Ovary (tissue), 9 donors: ENCODE results near the gene CDHR1. TPM values are rescaled to one million over a fixed set of nuclear protein-coding genes. Genes with fewer than 3 reads are reported as not detected.

Source experiments
- DNase-seq, 5 donors: peaks; one replicate each; pipeline ENCODE4 v3.0.0-alpha.2; 2019 to 2020
- H3K27ac ChIP-seq, 2 donors: fragments of 200-600 bp; one replicate each; pipeline versions ENCODE4 v1.5.1 to v1.8.0; 2019 to 2022
- H3K27me3 ChIP-seq: fragments of 200-600 bp; one replicate; pipeline ENCODE4 v1.8.0; 2022
- H3K36me3 ChIP-seq: fragments of 200-600 bp; sonication (generic); one replicate; pipeline ENCODE4 v1.5.1; 2019
- H3K4me1 ChIP-seq: one replicate; pipeline ENCODE4 v1.8.1; 2013; ENCODE audit warnings: mild to moderate bottlenecking, moderate library complexity; ENCODE audit not compliant: insufficient read depth
- H3K4me3 ChIP-seq: fragments of 200-600 bp; sonication (generic); one replicate; pipeline ENCODE4 v1.5.1; 2017
- H3K9me3 ChIP-seq, 2 donors: fragments of 200-600 bp in 1 of 2; sonication (generic) in 1 of 2; one replicate each; pipeline versions ENCODE4 v1.5.1 to v1.8.1; 2013 to 2019; ENCODE audit warnings: mild to moderate bottlenecking in 1 of 2, moderate library complexity in 1 of 2
- CTCF ChIP-seq, 3 donors: fragments of 450-650 bp in 2 of 3; fragments of 200-600 bp in 1 of 3; IDR thresholded peaks; one replicate each; pipeline versions ENCODE4 v1.5.1 to v1.8.0; 2016 to 2022; ENCODE audit warnings: antibody characterized with exemption in 3 of 3, mild to moderate bottlenecking in 1 of 3
- EP300 ChIP-seq: sonication (generic); formaldehyde crosslinking; IDR thresholded peaks from one replicate; pipeline ENCODE4 v1.6.1; 2017; ENCODE audit warnings: antibody characterized with exemption
- POLR2A ChIP-seq: fragments of 450-650 bp; IDR thresholded peaks from one replicate; pipeline ENCODE4 v1.6.1; 2017; ENCODE audit warnings: antibody characterized with exemption, mild to moderate bottlenecking, moderate library complexity
- WGBS, 3 donors: extraction: QIAGEN DNeasy Blood & Tissue Kit in 1 of 3; methylation state at CpG; one replicate each; pipeline versions ENCODE4 v1.1.5 to v1.1.7; 2013 to 2017; 5-methylcytosine and 5-hydroxymethylcytosine counted together
- intact Hi-C, 4 donors: fragments of 100-400 bp; cut with DNase I; formaldehyde crosslinking; loops; one replicate each; pipeline versions ENCODE4 v1.11.0 to v1.15.1; 2022 to 2023
- polyA plus RNA-seq, 2 donors: library from polyadenylated mRNA; stranded (reverse); fragments of 200-250 nt in 1 of 2; fragments of 350-450 nt in 1 of 2; fragmentation: Illumina TruSeq in 1 of 2; extraction: RNeasy Lipid Tissue Mini Kit (QIAGEN cat#74804) in 1 of 2; gene quantifications; one replicate each; pipeline ENCODE4 v1.2.3, GENCODE V29; 2013 to 2014
- total RNA-seq, 7 donors: library from RNA; depleted of rRNA in 2 of 7; stranded (reverse); fragments of >200 nt in 2 of 7; fragmentation: NEBNext Ultra II Directional in 3 of 7; extraction: Animal tissue kit (Norgen Biotek cat#: 25700) in 3 of 7; gene quantifications; one replicate each; pipeline versions ENCODE4 v1.1.0 to v1.2.4, GENCODE V29; 2016 to 2023
- donor health status: DM: no; HTN: no; CAD: no; lungs with moderate emphysema.
- donor health status: DM: no; HTN: no; CAD: no.
- donor health status: Bipolar disorder and iron deficiency.
- donor health status: DM: yes; HTN: yes; CAD: no.
- donor health status: DM: no; HTN: no; CAD: no.
- donor health status: DM: yes; HTN: yes; CAD: no.

CDHR1 gene
- total and polyA plus RNA-seq, 9 donors = 0.08 to 2.2 (median 0.69) TPM

GRCh38 chr10:84173501-84173929, 20.8 kb upstream of the CDHR1 start, which contains the start of gene GPR15LG:
Gene GPR15LG (plus strand): TSS chr10:84173801. CDS start chr10:84173852, 51 bp downstream.
- no peaks in the 10 kb centered on the region for H3K27me3 ChIP-seq
- H3K9me3 ChIP-seq = no peaks in the 10 kb centered on the region
- no peak within 1 kb of the TSS for H3K4me3 ChIP-seq
- H3K4me1 ChIP-seq = no peaks in the 10 kb centered on the region
- H3K27ac ChIP-seq = no peak within 1 kb of the TSS
- intact Hi-C loops = no loop called here
- no peak for TF ChIP-seq EP300
- no peak for TF ChIP-seq CTCF (IDR thresholded peaks at IDR 0.05)
- H3K36me3 ChIP-seq = no peaks in the 10 kb centered on the region
- 64 to 74% (median 70%) methylated on average over 2 of the region's 2 CpGs for WGBS, 3 donors
- DNase-seq = no peak

- TF ChIP-seq EP300 (no peak), CTCF (IDR thresholded peaks at IDR 0.05) (no peak), POLR2A (no peak)
- intact Hi-C loops = no loop called here
- WGBS, 3 donors = 81 to 90% (median 83%) methylated on average over 6 of the region's 6 CpGs
- Histone ChIP-seq H3K9me3 (no peaks in the 10 kb centered on the region), H3K4me3 (no peak overlapping the region), H3K27me3 (no peaks in the 10 kb centered on the region), H3K4me1 (no peaks in the 10 kb centered on the region), H3K27ac (no peak overlapping the region), H3K36me3 (no peaks in the 10 kb centered on the region)
- no peak for DNase-seq
Observed at GRCh38 chr10:84175436-84175835, 18.9 kb upstream of the CDHR1 start.

- intact Hi-C loops = no loop called here
- WGBS, 3 donors = 75 to 81% (median 77%) methylated on average over 4 of the region's 4 CpGs
- DNase-seq = no peak
Observed at GRCh38 chr10:84176351-84176750, 18.0 kb upstream of the CDHR1 start.

GRCh38 chr10:84176836-84177474, 17.4 kb upstream of the CDHR1 start:
- Histone ChIP-seq H3K36me3 (no peaks in the 10 kb centered on the region), H3K27me3 (no peaks in the 10 kb centered on the region), H3K27ac (no peak overlapping the region), H3K9me3 (no peaks in the 10 kb centered on the region), H3K4me1 (no peaks in the 10 kb centered on the region), H3K4me3 (no peak overlapping the region)
- TF ChIP-seq CTCF (IDR thresholded peaks at IDR 0.05) (no peak), EP300 (no peak), POLR2A (no peak)
- intact Hi-C loops = no loop called here
- DNase-seq = no peak
- WGBS, 3 donors = 78 to 85% (median 84%) methylated on average over 3 to 4 of the region's 4 CpGs

More at GRCh38 chr10:84176351-84176750, 18.0 kb upstream of the CDHR1 start:
- Histone ChIP-seq H3K27ac (no peak overlapping the region), H3K4me1 (no peaks in the 10 kb centered on the region), H3K27me3 (no peaks in the 10 kb centered on the region), H3K4me3 (no peak overlapping the region), H3K36me3 (no peaks in the 10 kb centered on the region), H3K9me3 (no peaks in the 10 kb centered on the region)
- no peak for TF ChIP-seq POLR2A
- TF ChIP-seq EP300 = no peak
- TF ChIP-seq CTCF (IDR thresholded peaks at IDR 0.05) = no peak
